22Rv1 (cell line): ENCODE results near the gene PEX6.

Experiments
- ZFX ChIP-seq: fragments of 450-650 bp; IDR thresholded peaks from 2 replicates; pipeline ENCODE4 v1.6.1; 2017; ENCODE audit warnings: antibody characterized with exemption, borderline replicate concordance
- TF ChIP-seq, protein P1 (sequence below): fragments of 450-650 bp; IDR thresholded peaks from 2 replicates; pipeline ENCODE4 v1.5.1; 2017; ENCODE audit warnings: mild to moderate bottlenecking

DNA sequence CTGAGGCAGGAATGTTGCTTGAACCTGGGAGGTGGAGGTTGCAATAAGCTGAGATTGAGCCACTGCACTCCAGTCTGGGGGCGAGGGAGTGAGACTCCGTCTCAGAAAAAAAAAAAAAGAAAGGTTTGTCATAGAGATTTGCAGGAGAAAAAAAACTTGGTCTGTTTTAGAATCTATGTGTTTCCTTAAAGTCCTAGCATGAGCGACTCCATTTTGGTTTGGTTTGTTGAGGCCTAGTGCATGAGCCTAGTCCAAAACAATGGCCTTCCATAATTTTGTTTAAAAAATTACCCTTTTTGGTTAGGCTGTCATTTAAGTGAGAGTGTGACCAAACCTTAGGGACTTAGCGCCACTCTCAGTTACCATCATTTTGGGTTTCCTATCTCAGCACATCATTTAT is 26.6 kb downstream of the PEX6 start:
- TF ChIP-seq, protein P1, sequence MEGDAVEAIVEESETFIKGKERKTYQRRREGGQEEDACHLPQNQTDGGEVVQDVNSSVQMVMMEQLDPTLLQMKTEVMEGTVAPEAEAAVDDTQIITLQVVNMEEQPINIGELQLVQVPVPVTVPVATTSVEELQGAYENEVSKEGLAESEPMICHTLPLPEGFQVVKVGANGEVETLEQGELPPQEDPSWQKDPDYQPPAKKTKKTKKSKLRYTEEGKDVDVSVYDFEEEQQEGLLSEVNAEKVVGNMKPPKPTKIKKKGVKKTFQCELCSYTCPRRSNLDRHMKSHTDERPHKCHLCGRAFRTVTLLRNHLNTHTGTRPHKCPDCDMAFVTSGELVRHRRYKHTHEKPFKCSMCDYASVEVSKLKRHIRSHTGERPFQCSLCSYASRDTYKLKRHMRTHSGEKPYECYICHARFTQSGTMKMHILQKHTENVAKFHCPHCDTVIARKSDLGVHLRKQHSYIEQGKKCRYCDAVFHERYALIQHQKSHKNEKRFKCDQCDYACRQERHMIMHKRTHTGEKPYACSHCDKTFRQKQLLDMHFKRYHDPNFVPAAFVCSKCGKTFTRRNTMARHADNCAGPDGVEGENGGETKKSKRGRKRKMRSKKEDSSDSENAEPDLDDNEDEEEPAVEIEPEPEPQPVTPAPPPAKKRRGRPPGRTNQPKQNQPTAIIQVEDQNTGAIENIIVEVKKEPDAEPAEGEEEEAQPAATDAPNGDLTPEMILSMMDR: no peak
- no peak for TF ChIP-seq ZFX
